GM13977 (cell line): Measurements from ENCODE around the gene MKS1.

ENCODE experiments used
- DNase-seq: peaks from one replicate; pipeline ENCODE4 v3.0.0; 2012; ENCODE audit warnings: low spot score
- in situ Hi-C: fragments of 300-500 bp; cut with MboI; formaldehyde crosslinking; loops from one replicate; pipeline ENCODE4 v1.12.0; 2022; ENCODE audit warnings: low sequenced_read_pairs, low pct_unique_long_range_greater_than_20kb, mixed read lengths, inconsistent platforms; ENCODE audit not compliant: unreplicated experiment
- TF ChIP-seq, protein P1 (sequence below): IDR thresholded peaks from 2 replicates; pipeline ENCODE4 v1.5.1; 2012; ENCODE audit warnings: mild to moderate bottlenecking, control low read depth; ENCODE audit not compliant: insufficient read depth; ENCODE audit errors: extremely low read depth, missing control alignments

MKS1 gene

DNA sequence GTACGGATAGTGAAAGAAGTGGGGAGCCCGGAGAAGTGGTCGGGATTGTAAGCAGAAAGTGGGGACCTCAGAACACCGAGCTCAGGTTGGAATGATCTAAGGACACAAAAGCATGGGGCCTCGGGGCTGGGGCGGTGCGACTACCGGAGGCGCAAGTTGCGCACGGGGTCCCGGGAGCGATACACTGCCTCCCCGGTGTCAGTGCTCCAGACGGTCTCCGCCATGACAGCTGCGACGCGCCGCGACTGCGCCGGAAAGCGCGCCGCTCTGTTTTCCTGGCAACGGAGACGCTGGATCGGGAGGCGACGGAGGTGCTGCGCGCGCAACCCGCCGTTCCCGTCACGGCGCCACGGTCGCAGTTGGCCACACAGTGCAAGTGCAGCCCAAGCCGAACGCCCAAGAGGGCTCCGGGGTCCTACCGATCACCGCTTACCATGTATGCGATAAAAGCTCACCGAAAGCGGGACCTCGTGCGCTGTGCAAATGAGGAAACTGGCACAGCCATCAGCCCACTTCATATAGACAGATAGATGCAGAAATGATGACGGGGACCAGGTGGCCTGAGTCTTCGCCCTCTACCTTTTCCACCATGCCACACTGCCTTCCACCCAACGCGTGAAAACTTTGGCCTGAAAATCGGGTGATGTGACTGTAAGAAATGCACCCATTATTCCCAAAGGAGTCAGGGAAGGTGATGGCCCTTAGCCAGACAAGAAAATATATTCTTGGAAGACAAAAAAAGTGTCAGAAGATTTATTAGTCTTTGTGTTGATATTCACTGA, at the start of gene MKS1:
MKS1 (minus strand) TSS at position 249 of the 782 bp plus-strand sequence; CDS start at position 224, 25 bp downstream.
- TF ChIP-seq, protein P1, sequence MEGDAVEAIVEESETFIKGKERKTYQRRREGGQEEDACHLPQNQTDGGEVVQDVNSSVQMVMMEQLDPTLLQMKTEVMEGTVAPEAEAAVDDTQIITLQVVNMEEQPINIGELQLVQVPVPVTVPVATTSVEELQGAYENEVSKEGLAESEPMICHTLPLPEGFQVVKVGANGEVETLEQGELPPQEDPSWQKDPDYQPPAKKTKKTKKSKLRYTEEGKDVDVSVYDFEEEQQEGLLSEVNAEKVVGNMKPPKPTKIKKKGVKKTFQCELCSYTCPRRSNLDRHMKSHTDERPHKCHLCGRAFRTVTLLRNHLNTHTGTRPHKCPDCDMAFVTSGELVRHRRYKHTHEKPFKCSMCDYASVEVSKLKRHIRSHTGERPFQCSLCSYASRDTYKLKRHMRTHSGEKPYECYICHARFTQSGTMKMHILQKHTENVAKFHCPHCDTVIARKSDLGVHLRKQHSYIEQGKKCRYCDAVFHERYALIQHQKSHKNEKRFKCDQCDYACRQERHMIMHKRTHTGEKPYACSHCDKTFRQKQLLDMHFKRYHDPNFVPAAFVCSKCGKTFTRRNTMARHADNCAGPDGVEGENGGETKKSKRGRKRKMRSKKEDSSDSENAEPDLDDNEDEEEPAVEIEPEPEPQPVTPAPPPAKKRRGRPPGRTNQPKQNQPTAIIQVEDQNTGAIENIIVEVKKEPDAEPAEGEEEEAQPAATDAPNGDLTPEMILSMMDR = peak; percentile 70
- in situ Hi-C loops = no loop called here

DNA sequence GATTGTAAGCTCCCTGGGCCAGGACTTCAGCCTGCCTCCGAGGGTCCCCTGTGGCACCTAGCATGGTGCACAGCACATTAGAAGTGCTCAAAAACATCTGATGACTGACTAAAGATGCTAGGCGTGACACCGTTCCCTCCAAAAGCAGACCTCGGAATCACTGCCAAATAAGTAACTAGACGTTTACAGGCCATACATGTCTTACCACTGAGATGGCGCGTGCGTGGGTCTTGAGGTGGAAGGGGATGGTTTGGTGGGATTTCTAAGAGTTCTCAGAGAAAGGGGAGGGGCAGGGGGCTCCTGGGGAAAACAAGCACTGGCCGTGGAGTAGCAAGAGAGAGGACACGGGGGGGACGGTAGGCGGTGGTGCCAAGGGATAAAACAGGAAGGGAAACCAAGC, 49.3 kb upstream of the MKS1 start:
- in situ Hi-C loops = no loop called here
- no peak for DNase-seq
- TF ChIP-seq, protein P1 = no peak

More for the DNA sequence above, at the start of gene MKS1:
- peak; percentile 97 for DNase-seq

GRCh38 chr17:58267347-58268324, 48.6 kb upstream of the MKS1 start:
- no peak for DNase-seq
- TF ChIP-seq, protein P1 = no peak
- in situ Hi-C loops = no loop called here

DNA sequence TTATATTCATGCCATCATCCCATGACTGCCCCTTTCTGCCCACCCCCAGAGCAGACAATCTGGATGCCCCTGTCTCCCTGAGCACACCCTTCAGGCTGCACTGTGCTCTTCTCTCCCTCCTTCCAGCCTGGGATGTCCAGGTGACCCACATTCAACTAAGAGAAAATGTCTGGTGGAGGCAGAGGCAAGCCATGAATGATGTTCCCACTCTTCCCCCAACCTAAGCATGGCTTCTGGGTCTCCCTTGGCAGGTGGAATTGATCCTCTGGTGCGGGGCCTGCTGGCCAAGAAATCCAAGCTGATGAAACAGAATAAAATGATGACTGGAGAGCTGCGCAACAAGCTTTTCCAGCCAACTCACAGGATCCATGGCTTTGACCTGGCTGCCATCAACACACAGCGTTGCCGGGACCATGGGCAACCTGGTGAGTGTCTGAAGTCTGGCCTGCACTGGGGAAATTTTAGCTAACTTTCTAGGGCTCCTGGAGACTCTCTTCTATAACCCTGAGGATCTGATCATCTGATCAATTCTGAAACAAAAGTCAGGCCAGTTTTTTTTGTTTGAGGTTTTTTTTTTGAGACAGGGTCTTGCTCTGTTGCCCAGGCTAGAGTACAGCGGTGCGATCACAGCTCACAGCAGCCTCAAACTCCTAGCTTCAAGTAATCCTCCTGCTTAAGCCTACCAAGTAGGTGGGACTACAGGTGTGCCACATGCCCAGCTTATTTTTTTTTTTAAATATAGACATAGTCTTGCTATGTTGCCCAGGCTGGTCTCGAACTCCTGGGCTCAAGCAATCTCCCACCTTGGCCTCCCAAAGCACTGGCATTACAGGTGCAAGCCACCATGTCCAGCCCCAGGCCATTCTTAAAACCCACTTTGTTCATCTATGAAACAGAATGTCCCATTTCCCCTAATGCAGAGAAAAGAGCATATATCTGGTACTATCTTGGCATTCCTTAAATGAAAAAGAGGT, 47.1 kb upstream of the MKS1 start:
- in situ Hi-C loops = no loop called here
- no peak for DNase-seq
- TF ChIP-seq, protein P1 = no peak

- DNase-seq = no peak
- in situ Hi-C loops = no loop called here
- TF ChIP-seq, protein P1 = no peak
These were observed 46.2 kb upstream of the MKS1 start for GRCh38 chr17:58265271-58265670.
